A549 (cell line): ENCODE results near the gene ATXN2.

Source experiments
- PHF8 ChIP-seq: fragments of 200-600 bp; sonication (generic); IDR thresholded peaks from 2 replicates; pipeline ENCODE4 v1.6.1; 2016; ENCODE audit warnings: low read depth, mild to moderate bottlenecking, antibody characterized with exemption, moderate library complexity, borderline replicate concordance
- RCOR1 ChIP-seq: fragments of 150-350 bp; IDR thresholded peaks from 2 replicates; pipeline ENCODE4 v1.6.1; 2014; ENCODE audit warnings: antibody characterized with exemption, low read length, low read depth
- ZFP36 ChIP-seq: fragments of 450-650 bp; IDR thresholded peaks from 2 replicates; pipeline ENCODE4 v1.6.1; 2014; ENCODE audit warnings: borderline replicate concordance; ENCODE audit not compliant: partially characterized antibody
- TF ChIP-seq, protein P1 (sequence below): fragments of >200 bp; sonication (Bioruptor Twin); formaldehyde crosslinking; IDR thresholded peaks from 3 replicates; pipeline ENCODE4 v1.5.1; 2016

DNA sequence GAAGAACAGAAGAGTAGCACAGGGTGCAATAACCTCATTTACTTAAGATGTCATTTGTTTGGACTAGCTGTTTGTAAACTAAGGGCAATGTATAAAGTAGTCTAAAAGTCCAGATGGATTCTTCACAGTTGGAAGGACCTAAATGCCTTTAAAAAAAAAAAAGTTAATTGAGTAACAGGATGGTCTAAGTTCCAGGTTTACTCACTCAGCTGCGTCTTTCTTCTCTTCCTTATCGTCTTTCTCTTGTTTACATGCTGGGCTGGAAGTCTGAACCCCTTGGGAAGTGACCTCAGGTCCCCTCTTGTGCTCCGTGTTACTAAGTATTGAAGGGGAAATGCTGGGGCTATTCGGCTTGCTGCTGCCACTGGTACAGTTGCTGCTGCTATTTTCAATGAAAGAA is 110.8 kb downstream of the ATXN2 start:
- TF ChIP-seq RCOR1 (no peak), PHF8 (no peak), ZFP36 (no peak)
- TF ChIP-seq, protein P1, sequence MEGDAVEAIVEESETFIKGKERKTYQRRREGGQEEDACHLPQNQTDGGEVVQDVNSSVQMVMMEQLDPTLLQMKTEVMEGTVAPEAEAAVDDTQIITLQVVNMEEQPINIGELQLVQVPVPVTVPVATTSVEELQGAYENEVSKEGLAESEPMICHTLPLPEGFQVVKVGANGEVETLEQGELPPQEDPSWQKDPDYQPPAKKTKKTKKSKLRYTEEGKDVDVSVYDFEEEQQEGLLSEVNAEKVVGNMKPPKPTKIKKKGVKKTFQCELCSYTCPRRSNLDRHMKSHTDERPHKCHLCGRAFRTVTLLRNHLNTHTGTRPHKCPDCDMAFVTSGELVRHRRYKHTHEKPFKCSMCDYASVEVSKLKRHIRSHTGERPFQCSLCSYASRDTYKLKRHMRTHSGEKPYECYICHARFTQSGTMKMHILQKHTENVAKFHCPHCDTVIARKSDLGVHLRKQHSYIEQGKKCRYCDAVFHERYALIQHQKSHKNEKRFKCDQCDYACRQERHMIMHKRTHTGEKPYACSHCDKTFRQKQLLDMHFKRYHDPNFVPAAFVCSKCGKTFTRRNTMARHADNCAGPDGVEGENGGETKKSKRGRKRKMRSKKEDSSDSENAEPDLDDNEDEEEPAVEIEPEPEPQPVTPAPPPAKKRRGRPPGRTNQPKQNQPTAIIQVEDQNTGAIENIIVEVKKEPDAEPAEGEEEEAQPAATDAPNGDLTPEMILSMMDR = no peak
